Measurements from ENCODE around the gene CIZ1. TPM values are rescaled to one million over a fixed set of nuclear protein-coding genes. Genes with fewer than 3 reads are reported as not detected.

Gene CIZ1
- total RNA-seq, 1 donor from 2014 or later = 164 TPM

GRCh38 chr9:128121924-128122808, 69.2 kb downstream of the CIZ1 start:
- Mint-ChIP-seq H3K4me3 (ENCODE audit: low read depth) (no peak overlapping the region), H3K9me3 (ENCODE audit: low read depth) (no peaks in the 10 kb centered on the region), H3K27me3 (peaks cover 3% of the 10 kb centered on the region), H3K4me1 (ENCODE audit: low read depth) (peaks cover 9% of the 10 kb centered on the region), H3K36me3 (ENCODE audit: insufficient read depth) (peaks cover 4% of the 10 kb centered on the region), H3K27ac (no peak overlapping the region)
- DNase-seq (ENCODE audit: low spot score, unreplicated experiment) = no peak
- no peak for TF ChIP-seq CTCF (IDR thresholded peaks at IDR 0.05; ENCODE audit: unreplicated experiment)

- no peak overlapping the region for H3K4me3 Mint-ChIP-seq (ENCODE audit: low read depth)
- no peaks in the 10 kb centered on the region for H3K9me3 Mint-ChIP-seq (ENCODE audit: low read depth)
- no peak overlapping the region for H3K27ac Mint-ChIP-seq
- peaks cover 3% of the 10 kb centered on the region for H3K27me3 Mint-ChIP-seq
- H3K4me1 Mint-ChIP-seq (ENCODE audit: low read depth) = peaks cover 9% of the 10 kb centered on the region
- DNase-seq (ENCODE audit: low spot score, unreplicated experiment) = no peak
- H3K36me3 Mint-ChIP-seq (ENCODE audit: insufficient read depth) = peaks cover 4% of the 10 kb centered on the region
- TF ChIP-seq CTCF (IDR thresholded peaks at IDR 0.05; ENCODE audit: unreplicated experiment) = no peak
Measured at GRCh38 chr9:128121466-128121810, 69.9 kb downstream of the CIZ1 start.

GRCh38 chr9:128120741-128121465, 70.5 kb downstream of the CIZ1 start:
- no peak for TF ChIP-seq CTCF (IDR thresholded peaks at IDR 0.05; ENCODE audit: unreplicated experiment)
- Mint-ChIP-seq H3K36me3 (ENCODE audit: insufficient read depth) (peaks cover 4% of the 10 kb centered on the region), H3K27ac (no peak overlapping the region), H3K4me1 (ENCODE audit: low read depth) (peaks cover 4% of the 10 kb centered on the region), H3K9me3 (ENCODE audit: low read depth) (no peaks in the 10 kb centered on the region), H3K4me3 (ENCODE audit: low read depth) (no peak overlapping the region), H3K27me3 (peaks cover 3% of the 10 kb centered on the region)
- no peak for DNase-seq (ENCODE audit: low spot score, unreplicated experiment)

GRCh38 chr9:128120061-128120740, 71.2 kb downstream of the CIZ1 start:
- DNase-seq (ENCODE audit: low spot score, unreplicated experiment) = no peak
- H3K27me3 Mint-ChIP-seq = peaks cover 3% of the 10 kb centered on the region

More at GRCh38 chr9:128120061-128120740, 71.2 kb downstream of the CIZ1 start:
- no peaks in the 10 kb centered on the region for H3K9me3 Mint-ChIP-seq (ENCODE audit: low read depth)
- no peak overlapping the region for H3K27ac Mint-ChIP-seq
- peaks cover 4% of the 10 kb centered on the region for H3K36me3 Mint-ChIP-seq (ENCODE audit: insufficient read depth)
- peaks cover 2% of the 10 kb centered on the region for H3K4me1 Mint-ChIP-seq (ENCODE audit: low read depth)
- no peak for TF ChIP-seq CTCF (IDR thresholded peaks at IDR 0.05; ENCODE audit: unreplicated experiment)
- no peak overlapping the region for H3K4me3 Mint-ChIP-seq (ENCODE audit: low read depth)

Data from progenitor cell of endocrine pancreas (in vitro differentiated cells).